ENCODE measurements around the gene GOLT1A.
"Not testable (repeated sequence)": the region's sequence is repeated elsewhere in the genome, so short reads cannot be mapped to it uniquely, and the experiment has no call there.

Gene GOLT1A

GRCh38 chr1:204248954-204249353, 35.2 kb upstream of the GOLT1A start:
- DNase-seq = no peak

DNA sequence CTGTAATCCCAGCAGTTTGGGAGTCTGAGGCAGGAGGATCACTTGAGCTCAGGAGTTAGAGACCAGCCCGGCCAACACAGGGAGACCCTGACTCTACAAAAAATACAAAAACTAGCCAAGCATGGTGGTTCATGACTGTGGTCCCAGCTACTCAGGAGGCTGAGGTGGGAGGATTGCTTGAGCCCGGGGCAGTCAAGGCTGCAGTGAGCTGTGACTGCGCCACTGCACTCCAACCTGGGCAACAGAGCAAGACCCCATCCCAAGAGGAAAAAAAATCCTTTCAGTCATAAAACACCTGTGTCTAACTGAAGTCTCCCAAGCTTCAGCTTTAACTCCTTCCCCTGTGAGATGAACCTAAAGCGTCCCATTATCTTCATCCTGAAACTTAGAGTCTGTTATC, 33.1 kb upstream of the GOLT1A start:
- no peak for DNase-seq

GRCh38 chr1:204242920-204243319, 29.1 kb upstream of the GOLT1A start:
- DNase-seq = no peak

DNA sequence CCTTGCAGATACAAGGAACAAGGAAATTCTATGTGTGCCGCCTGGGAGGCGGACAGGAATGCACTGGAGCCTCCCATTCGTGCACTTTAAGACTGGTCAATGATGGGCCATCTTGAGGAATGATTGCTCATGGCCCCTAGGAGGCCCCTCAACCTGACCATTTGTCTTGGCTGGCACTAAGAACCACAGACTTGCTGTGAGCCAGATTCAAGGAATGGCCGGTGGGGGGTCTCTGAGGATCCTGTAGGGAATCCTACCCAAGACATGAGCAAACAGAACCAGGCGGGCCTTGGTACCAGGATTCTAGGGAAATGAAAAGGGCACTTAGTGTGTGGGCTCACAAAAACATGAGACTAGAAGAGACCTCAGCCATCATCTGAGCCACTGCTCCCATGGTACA, 28.1 kb upstream of the GOLT1A start:
- no peak for DNase-seq

- DNase-seq = no peak
These were observed 27.3 kb upstream of the GOLT1A start for GRCh38 chr1:204241050-204241449.

GRCh38 chr1:204240233-204240632, 26.4 kb upstream of the GOLT1A start:
- DNase-seq = no peak

- DNase-seq = not testable (repeated sequence)
These were observed 25.6 kb upstream of the GOLT1A start for GRCh38 chr1:204239401-204239800.

DNA sequence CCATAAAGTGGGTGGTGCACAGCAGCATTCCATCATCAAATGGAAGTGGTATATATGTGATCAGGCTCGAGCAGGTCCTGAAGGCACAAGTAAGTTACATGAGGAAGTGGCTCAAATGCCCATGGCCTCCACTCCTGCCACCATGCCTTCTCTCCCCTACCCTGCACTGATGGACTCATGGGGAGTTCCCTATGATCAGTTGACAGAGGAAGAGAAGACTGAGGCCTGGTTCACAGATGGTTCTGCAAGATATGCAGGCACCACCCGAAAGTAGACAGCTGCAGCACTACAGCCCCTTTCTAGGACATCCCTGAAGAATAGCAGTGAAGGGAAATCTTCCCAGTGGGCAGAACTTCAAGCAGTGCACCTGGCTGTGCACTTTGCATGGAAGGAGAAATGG, 24.7 kb upstream of the GOLT1A start:
- not testable (repeated sequence) for DNase-seq

- not testable (repeated sequence) for DNase-seq
These were observed 23.7 kb upstream of the GOLT1A start for GRCh38 chr1:204237515-204237914.

GRCh38 chr1:204232526-204232925, 18.7 kb upstream of the GOLT1A start:
- DNase-seq = no peak

DNA sequence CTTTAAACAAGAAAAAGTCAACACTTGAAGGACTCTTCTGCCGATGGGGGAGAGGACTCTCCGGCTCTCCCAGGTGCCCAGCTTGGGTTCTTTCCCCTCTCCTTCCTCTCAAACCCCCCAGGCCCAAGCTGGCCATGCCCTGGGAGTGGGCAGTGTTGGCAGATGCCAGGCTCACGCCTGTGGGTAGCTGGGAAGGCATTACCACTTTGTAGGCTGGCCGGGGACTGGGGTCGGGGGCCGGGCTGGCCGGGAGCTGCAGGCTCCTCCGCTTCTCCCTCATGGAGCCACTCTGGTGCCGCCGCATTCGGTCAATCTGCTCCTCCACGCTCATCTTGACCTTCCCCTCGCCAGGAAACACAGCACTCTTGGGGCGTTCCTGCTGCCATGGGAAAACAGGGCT, 16.4 kb upstream of the GOLT1A start:
- no peak for DNase-seq

GRCh38 chr1:204228896-204229295, 15.1 kb upstream of the GOLT1A start:
- DNase-seq = no peak

DNA sequence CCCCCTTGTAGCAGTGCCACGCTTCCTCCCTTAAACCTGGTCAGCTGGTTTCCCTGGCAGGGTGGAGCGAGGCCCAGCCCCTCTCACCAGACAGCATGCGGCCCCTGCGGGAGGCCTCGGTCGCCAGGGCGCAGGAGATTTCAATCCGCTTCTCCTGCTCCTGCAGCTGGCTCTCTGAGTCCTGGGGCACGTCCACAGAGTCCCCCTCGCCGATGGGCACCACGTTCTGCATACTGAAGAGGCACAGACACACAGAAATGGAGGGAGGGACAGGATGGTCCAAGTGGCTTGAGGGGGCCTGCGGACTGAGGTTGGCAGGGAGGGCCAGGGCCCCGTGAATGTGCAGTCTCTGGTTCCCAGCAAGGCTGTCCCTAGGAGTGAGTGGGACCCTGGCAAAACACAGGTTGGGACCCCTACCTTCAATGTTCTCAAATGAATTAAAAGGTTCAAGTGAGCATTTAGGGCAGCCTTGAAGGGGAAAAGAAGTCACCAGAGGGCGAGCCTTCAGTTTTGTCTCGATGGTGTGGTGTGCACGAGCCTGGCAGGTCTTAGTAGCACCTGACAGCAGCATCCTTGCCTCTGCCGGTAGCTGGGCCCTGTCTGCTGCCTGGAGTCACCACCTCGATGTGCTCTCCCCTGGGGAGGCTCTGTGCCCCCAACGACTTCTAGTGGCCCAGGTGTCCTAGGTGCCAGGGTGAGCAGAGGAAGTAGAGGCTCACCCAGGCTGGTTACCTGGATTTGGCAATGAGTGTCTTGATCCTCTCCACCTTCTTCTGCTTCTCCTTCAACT, 14.4 kb upstream of the GOLT1A start:
- no peak for DNase-seq

- no peak for DNase-seq
These were observed 13.6 kb upstream of the GOLT1A start for GRCh38 chr1:204227351-204227750.

DNA sequence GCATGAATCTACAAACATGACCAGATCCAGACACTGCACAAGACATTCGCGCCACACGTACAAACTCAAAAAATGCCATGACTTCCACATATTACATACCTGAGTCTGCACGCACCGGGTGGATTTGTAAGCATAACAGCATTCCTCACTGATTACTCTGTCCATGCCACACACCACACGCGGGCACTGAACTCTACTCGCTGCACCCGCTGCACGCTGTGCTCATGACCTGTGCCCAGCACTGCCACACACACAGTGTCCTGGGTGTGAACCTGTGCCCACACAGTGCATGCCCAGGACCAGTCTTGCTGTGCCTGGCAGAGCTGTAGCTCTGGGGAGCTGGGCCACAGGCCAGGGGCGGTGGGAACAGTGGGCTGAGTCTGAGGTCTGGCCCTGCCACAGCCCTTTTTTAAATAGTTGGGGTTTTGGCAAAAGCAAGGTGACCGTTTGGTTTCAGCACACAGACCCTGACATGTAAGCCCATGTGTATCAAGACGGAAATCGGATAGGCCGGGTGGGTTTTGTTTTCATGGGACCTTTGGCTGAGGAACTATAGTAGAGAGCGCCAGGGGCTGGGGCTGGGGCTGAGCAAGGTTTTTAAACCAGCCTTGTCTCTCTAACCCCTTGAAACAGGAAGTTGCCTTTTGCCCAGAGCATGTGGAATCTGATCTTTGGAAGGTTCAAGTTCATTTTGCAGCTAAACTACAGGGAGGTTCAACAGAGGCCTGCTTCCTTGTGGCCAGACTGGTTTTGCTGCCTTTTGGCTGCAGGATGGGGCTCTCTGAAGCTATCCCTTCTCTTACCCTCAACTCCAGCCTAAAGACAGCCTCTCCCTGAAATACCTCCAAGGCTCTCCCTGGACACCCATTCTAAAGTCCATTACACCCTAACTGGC, 12.3 kb upstream of the GOLT1A start:
- DNase-seq = no peak

GRCh38 chr1:204224655-204225054, 10.9 kb upstream of the GOLT1A start:
- no peak for DNase-seq

- no peak for DNase-seq
These were observed 9.5 kb upstream of the GOLT1A start for GRCh38 chr1:204223129-204223860.

DNA sequence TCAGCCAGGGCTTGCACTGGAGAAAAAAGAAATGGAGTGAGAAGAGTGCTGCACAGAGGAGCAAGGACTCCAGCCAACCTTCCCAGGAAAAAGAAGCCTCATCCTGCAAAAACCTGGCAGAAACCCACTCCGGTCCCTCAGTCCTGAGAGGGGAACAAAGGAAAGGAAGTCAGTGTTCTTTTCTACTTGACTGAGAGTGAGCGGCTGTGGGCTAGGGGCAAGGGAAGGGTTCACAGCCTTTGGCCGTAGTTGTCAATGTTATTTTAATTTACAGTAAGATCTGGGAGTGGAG, 8.9 kb upstream of the GOLT1A start:
- DNase-seq = no peak

DNA sequence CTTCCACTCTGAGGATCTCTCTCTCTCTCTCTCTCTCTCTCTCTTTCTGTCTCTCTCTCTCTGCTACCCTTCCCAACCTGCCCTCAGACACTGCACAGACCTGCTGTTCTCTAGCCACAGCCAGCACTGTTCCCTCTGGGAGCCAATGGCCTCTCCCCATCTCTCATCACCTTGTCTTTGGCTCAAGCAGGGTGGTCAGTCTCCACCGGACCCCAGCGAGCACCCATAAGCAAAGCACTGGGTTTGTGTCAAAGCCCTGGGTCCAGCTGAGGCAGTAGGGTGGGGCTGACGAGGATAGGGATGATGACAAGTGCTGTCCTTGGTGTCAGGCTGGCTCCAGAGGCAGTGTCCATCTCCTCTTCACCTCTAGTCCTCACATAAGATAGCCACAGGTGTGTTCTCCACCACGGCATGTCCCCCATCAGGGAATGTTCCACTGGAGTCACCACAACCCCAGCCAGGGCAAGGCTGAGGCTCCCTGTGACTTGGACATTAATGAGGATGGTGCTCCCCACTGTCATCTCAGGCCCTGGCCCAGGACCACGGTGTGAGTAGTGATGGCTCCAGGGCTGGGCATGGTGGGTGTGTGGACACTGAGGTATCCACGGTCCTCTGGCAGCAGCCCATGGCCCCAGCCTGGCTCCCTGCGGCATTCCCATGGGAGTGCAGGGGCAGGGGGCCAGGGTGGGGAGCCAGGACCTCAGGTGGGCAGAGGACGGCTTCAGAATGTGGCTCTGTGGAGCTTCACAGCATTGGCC, 8.4 kb upstream of the GOLT1A start:
- DNase-seq = no peak

- no peak for DNase-seq
These were observed 7.5 kb upstream of the GOLT1A start for GRCh38 chr1:204221271-204221670.

DNA sequence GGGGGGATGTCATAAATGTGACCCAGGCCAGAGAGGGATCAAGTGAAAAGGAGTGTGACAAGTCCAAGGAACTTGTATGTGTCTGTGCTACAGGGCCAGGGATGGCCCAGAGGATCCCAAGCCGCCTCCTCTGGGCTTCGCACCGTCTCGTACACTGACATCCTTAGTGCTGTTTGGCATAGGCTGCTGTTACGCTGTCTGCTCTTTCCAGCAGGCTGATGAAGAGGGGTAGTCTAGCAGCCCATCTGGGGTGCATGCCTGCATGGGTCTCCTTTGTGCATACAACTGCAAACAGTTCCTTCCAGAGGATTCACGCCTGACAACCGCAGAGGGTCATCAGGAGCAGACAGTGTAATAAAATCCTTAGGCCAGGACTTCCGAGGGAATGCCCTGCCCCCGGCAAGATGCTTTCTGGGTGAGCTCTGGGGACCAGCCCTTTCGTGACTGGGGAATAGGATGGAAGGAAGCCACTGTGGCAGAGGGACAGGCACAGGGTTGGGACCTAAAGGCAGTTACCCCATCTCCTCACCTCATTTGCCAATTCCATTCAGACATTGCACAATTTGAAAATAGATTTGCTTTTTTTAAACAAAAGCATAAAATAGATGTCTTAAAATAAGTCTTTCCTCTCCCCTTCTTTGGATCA, 6.3 kb upstream of the GOLT1A start:
- DNase-seq = no peak

- no peak for DNase-seq
These were observed 4.8 kb upstream of the GOLT1A start for GRCh38 chr1:204218552-204218951.

All from T-helper 9 cell (primary cell).